A549 (cell line): Measurements from ENCODE around the gene MEI1.

Experiments
- BHLHE40 ChIP-seq: IDR thresholded peaks from 2 replicates; pipeline ENCODE4 v1.6.1; 2012; ENCODE audit warnings: low read depth, low read length, inconsistent platforms
- CBX8 ChIP-seq: fragments of 200-600 bp; sonication (generic); IDR thresholded peaks from 2 replicates; pipeline ENCODE4 v1.6.1; 2016
- CTCF ChIP-seq: fragments of >200 bp; sonication (Bioruptor Twin); formaldehyde crosslinking; IDR thresholded peaks from 3 replicates; pipeline ENCODE4 v1.5.1; 2016
- HOXB13 ChIP-seq: fragments of 250-450 bp; sonication (Bioruptor Pico); IDR thresholded peaks from 2 replicates; pipeline ENCODE4 v1.5.0; 2020; ENCODE audit warnings: low read depth, mild to moderate bottlenecking, moderate library complexity
- JUN ChIP-seq, 2 experiments: fragments of >200 bp; sonication (Bioruptor Twin); formaldehyde crosslinking; IDR thresholded peaks; 2 replicates in 1 of 2; 3 replicates in 1 of 2; pipeline ENCODE4 v1.6.1; 2016 to 2017
- JUNB ChIP-seq: fragments of >200 bp; sonication (Bioruptor Twin); formaldehyde crosslinking; IDR thresholded peaks from 2 replicates; pipeline ENCODE4 v1.6.1; 2016
- KDM1A ChIP-seq: fragments of 200-600 bp; sonication (generic); IDR thresholded peaks from 2 replicates; pipeline ENCODE4 v1.6.1; 2016; ENCODE audit warnings: low read depth, mild to moderate bottlenecking
- MYC ChIP-seq: IDR thresholded peaks from 2 replicates; pipeline ENCODE4 v1.6.1; 2012; ENCODE audit warnings: mild to moderate bottlenecking, inconsistent platforms, low read length, improper control_type of control experiment, borderline replicate concordance
- NFE2L2 ChIP-seq: fragments of 150-350 bp; conservative IDR thresholded peaks from 2 replicates; pipeline ENCODE4 v1.6.1; 2014; ENCODE audit warnings: low read length
- PBX3 ChIP-seq: IDR thresholded peaks from 2 replicates; pipeline ENCODE4 v1.6.1; 2012
- PHF8 ChIP-seq: fragments of 200-600 bp; sonication (generic); IDR thresholded peaks from 2 replicates; pipeline ENCODE4 v1.6.1; 2016; ENCODE audit warnings: low read depth, mild to moderate bottlenecking, antibody characterized with exemption, moderate library complexity, borderline replicate concordance
- POLR2A ChIP-seq: IDR thresholded peaks from 2 replicates; pipeline ENCODE4 v1.6.1; 2012; ENCODE audit warnings: mild to moderate bottlenecking, low read length
- TF ChIP-seq, protein P1 (sequence below): fragments of 200-600 bp; sonication (generic); IDR thresholded peaks from 2 replicates; pipeline ENCODE4 v1.6.1; 2016; ENCODE audit warnings: antibody characterized with exemption, mild to moderate bottlenecking, moderate library complexity

DNA sequence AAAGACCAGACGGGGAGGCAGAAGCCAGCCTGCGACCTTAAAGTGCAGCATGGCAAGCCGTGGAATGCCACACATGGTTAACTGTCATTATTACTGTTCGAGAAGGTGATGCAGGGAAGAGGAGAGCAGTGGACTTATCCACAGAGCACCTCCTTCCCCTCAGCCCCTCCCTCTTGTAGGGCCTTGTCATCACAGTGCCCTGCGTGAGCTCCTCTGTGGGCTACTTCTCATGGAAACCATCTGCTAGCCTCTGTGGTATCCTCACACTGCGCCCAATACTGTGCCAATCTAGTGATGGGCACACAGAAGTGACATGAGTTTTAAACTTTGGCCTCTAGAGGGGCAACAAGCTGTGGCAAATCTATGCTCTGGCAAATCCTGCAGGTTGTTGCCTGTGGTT is 83.0 kb downstream of the MEI1 start:
- TF ChIP-seq POLR2A, result no peak
- TF ChIP-seq CTCF, result no peak
- TF ChIP-seq JUNB, result no peak
- TF ChIP-seq PBX3, result no peak
- TF ChIP-seq BHLHE40, result no peak
- TF ChIP-seq JUN (IDR thresholded peaks at IDR 0.05), result no peak
- TF ChIP-seq MYC, result no peak
- no peak for TF ChIP-seq NFE2L2
- TF ChIP-seq CBX8, result no peak
- no peak for TF ChIP-seq KDM1A
- TF ChIP-seq PHF8, result no peak
- no peak for TF ChIP-seq HOXB13 (CRISPR knock-in tag)
- TF ChIP-seq, protein P1, sequence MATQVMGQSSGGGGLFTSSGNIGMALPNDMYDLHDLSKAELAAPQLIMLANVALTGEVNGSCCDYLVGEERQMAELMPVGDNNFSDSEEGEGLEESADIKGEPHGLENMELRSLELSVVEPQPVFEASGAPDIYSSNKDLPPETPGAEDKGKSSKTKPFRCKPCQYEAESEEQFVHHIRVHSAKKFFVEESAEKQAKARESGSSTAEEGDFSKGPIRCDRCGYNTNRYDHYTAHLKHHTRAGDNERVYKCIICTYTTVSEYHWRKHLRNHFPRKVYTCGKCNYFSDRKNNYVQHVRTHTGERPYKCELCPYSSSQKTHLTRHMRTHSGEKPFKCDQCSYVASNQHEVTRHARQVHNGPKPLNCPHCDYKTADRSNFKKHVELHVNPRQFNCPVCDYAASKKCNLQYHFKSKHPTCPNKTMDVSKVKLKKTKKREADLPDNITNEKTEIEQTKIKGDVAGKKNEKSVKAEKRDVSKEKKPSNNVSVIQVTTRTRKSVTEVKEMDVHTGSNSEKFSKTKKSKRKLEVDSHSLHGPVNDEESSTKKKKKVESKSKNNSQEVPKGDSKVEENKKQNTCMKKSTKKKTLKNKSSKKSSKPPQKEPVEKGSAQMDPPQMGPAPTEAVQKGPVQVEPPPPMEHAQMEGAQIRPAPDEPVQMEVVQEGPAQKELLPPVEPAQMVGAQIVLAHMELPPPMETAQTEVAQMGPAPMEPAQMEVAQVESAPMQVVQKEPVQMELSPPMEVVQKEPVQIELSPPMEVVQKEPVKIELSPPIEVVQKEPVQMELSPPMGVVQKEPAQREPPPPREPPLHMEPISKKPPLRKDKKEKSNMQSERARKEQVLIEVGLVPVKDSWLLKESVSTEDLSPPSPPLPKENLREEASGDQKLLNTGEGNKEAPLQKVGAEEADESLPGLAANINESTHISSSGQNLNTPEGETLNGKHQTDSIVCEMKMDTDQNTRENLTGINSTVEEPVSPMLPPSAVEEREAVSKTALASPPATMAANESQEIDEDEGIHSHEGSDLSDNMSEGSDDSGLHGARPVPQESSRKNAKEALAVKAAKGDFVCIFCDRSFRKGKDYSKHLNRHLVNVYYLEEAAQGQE, result no peak
